Forelimb muscle (tissue), 1 donor: ENCODE data around the gene PCSK5. TPM values are rescaled to one million over a fixed set of nuclear protein-coding genes. Genes with fewer than 3 reads are reported as not detected.

Experiments used
- DNase-seq: peaks from one replicate; pipeline ENCODE4 v3.0.0-alpha.2; 2013; ENCODE audit warnings: low read depth
- polyA plus RNA-seq: library from polyadenylated mRNA; unstranded; fragments of 120-200 nt; gene quantifications from one replicate; pipeline ENCODE4 v1.2.1, GENCODE V29; 2013; ENCODE audit not compliant: insufficient read length

The PCSK5 gene
- polyA plus RNA-seq, 1 donor = 11.8 TPM

DNA sequence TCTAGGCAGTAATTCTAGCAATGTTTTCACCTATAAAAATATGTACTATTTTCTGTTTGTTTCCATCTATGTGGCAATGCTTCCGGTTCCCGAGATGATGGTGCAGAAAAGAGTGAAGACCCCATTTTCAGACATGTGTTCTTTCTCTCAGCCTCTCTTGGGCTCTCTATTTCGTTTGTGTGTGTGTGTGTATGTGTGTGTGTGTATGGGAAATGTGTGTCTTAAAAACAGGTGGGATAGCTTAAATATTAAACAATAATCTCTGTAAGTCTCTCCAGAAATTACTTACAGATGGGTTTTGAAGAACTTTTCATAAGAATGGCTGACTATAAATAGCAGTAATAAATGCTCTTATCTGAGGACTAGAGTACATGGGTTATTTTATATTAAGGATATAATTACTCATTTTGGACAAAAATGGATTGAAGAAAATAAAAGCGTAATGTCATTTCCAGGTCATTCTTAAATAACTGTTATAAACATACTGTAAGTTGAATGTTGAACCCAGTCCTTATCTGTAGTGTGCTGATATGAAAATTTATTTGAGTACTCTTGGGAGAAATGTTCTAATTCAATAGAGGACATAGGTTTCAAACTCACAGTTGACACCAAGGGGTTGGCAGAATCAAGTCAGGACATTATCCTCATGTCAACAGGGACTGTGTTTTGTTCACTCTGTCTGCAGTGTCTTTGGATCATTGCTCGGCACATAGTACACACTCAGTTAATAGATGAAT lies 31.1 kb downstream of the PCSK5 start:
- DNase-seq = no peak

GRCh38 chr9:75926385-75926784 lies 35.9 kb downstream of the PCSK5 start:
- no peak for DNase-seq

GRCh38 chr9:75927356-75927755 lies 36.9 kb downstream of the PCSK5 start:
- no peak for DNase-seq

DNA sequence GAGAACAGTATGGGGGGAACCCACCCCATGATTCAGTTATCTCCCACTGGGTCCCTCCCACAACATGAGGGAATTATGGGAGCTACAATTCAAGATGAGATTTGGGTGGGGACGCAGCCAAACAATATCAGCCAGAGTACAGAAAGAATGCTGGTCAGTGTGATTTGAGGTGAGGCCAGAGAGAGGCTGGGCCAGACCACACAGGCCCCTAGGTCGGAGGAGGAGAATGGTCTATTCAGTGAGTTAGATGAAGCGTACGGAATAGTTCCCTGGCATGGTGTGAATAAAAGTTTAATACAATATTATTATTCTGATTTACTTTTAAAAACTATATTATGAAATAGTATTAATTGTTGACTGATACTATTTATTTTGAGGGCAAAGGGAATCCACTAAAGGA lies 39.7 kb downstream of the PCSK5 start:
- no peak for DNase-seq

DNA sequence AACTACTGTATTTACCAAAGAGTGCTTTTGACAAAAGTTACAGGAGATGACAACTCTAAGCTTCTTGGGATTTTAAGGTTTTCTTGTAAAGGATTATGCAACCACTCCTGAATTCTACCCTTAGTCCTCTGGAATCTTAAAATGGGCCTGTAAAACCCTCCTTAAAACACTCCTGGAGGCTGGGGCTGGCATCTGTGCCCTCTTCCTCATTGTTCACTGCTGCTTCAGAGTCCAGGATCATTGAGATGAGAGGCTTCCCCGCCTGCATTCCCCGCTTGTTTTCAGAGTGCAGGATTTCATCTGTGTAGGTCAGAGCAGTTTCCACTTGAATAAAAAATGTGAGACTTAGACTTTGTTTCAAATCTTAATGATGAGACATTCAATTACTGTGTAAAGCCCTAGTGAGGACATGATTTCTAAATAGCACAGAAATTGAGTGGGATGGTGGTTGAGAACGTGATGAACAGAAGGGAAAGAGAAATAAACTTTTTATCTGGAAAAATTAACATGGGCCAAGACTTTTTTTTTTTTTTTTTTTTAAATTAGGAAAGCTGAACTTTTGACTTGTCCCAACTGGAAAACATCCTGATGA lies 40.4 kb downstream of the PCSK5 start:
- no peak for DNase-seq

DNA sequence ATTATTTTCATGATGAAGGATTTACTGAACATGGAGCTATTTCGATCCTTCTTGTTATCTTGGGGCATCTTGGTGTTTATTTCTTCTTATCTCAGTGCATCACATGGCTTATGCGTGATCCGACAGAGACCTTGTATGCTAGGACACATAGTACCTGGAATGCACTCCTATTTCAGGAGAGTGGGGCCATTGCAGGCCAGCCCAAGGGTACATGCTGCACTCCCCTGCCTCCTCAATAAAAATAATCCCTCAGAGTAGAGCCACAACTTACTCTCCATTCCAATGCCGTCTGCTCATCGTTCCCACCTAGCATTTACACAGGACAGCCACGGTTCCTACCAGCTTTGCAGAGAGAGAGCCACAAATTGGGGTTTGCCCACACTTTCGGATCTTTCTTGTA lies 43.5 kb downstream of the PCSK5 start:
- DNase-seq = no peak

DNA sequence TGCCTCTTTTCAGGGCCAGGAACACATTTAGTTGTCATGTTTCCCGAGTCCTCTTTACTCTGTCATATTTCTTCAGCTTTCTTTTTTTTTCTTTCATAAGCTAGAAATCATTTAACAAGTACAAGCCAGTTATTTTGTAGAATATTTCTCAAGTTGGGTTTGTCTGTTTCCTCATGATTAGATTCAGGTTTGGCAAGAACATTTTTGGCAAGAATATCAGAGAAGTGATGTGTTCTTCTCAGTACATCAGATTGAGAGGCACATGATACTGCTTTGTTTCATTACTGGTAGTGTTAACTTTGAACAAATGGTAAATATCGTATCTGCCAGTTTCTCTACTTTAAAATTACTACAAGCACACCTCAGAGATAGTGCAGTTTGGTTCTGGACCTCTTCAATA lies 45.1 kb downstream of the PCSK5 start:
- no peak for DNase-seq

DNA sequence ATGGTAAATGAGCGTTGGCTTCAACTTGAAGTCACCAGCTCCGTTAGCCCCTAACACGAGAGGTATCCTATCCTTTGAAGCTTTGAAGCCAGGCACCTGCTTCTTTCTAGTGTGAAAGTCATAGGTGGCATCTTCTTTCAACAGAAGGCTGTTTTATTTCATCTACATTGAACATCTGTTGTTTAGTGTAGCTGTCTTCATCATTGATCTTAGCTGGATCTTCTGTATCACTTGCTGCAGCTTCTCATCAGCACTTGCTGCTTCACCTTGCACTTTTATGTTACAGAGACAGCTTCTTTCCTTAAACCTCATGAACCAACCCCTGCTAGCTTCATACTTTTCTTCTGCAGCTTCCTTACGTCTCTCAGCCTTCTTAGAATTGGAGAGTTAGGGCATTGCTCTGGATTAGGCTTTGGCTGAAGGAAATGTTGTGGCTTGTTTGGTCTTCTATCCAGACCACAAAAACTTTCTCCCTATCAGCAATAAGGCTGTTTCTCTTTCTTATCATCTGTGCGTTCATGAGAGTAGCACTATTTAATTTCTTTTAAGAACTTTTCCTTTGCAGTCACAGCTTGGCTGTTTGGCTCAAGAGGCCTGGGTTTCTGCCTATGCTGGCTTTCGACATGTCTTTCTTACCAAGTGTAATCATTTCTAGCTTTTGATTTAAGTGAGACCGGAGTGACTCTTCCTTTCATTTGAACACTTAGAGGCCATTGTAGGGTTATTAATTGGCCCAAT lies 47.2 kb downstream of the PCSK5 start:
- DNase-seq = no peak

DNA sequence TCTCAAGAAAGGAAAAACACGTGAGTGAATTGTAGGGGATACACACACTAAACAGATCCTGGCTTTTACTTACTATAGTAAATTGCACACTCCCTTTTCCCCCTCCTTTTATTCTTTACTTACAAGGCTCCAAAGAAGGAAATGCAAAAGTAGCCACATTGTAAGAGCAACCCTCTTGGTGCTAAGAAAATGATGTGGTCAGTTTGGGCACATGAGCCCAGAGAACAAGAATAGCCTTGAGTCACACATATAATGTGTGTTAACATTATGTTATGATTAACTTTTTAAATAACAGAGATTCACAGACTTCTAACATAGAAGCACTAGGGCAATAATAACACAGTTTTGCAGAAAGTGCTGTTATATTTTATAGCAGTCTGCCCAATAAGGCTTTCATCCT lies 48.5 kb downstream of the PCSK5 start:
- no peak for DNase-seq

DNA sequence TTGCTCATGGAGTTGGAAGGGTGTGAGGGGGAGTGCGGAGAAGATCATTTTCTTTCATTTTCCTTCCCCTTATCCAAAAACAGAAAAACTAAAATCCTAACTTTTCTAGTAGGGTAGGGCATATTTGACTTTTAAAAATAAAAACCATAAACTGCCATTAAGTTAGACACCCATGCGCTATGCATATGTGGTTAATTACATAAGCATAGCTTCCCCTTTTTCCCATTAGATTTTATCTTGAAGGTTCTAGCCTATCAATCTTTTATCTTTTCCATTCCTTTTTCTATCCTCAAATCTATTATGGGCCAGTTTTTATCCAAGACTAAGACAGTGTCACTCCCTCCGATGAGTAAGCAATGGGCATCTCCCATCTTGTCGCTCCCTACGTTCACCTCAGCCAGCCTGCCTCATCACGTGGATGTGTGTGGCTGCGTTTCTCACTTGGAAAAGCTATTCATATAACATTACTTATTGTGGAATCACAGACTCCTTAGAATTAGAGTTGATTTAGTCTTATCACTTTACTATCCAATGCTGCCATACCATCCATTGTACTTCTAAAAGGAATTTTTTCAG lies 49.2 kb downstream of the PCSK5 start:
- no peak for DNase-seq

GRCh38 chr9:75941066-75941465 lies 50.6 kb downstream of the PCSK5 start:
- no peak for DNase-seq

DNA sequence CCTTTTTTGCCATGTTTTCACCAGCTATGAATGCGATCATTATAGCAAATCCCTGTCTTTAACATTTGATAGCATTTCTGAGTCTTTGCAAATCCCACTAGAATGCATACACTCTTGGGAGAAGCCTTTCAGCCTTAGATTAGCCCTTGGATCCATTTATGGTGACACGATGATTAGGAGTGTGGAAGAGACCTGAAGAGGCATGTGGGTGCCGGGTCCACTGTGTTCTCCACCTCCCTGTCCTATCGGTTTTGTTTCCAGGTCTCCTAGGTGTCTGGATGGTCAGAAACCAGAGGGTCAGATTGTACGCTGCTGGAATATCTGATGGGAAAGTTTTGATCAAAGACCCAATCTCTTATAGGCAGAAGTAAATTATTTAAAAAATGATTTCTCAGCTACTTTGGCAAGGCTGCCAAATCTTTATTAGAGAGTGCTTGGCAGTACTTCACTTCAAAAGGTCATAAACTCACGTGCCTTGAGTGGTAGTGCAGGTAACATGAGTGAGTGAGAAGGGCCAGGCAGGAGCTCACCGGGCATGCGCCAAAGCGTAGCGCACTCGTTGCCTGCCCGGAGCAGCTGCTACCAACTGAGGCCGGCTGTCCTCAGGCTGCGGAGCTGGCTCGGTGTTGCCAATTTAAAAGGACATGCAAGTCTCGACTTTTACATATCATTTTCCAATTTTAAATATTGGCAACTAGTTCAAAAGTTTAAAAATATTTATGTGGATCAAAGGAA lies 51.3 kb downstream of the PCSK5 start:
- no peak for DNase-seq

DNA sequence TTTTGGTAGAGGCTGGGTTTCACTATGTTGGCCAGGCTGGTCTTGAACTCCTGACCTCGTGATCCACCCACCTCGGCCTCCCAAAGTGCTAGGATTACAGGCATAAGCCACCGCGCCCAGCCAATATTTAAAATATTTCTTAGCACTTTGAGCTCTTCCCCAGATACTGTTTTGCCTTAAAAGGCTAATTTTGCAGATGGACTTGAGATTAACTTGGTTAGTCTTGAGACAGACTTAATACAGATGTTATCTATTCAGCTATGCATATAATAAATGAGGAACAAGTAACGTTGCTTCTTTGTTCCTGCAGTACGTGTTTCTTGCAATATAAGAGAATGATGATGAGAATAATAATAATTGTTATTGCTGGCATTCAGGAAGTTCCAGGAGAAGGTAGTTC lies 56.3 kb downstream of the PCSK5 start:
- no peak for DNase-seq

- no peak for DNase-seq
These were observed 56.8 kb downstream of the PCSK5 start for GRCh38 chr9:75947233-75947632.

DNA sequence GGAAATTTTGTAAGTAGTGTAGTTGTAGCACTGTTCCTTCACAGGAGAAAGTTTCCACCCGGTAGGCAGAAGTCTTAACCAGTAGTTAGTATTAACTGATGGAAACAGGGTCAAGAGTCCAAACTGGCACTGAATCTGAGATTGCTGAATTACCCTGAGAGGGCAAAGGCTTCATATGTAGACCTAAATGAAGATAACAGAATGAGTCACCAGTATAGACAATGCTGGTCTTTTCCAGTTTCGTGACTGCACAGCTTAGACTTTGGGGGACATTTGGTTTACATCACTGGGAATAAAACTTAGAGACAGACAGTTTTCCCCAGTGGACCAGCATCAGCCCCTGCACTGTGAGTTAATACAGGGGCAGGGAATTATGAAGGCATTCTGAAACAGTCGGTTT lies 60.5 kb downstream of the PCSK5 start:
- DNase-seq = no peak

DNA sequence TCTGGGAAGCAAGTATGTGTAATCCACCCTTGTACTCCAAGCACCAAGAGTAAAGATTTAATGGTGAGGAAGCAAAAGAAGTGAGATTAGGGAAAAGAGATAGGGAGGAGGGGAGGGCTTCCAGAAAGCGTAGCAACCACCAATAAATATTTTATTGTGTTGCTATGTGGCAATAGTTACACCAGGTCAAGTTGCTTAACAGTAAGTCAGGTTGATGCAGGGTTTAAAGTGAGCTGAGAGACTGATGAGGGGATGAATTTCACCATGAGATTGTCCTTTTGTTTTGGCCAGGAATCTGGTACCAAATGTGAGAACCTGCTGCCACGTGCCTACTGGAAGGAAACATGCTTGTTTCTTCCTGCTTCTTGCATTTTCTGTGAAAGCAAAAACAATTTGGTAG lies 62.7 kb downstream of the PCSK5 start:
- DNase-seq = no peak

- DNase-seq = no peak
These were observed 65.7 kb downstream of the PCSK5 start for GRCh38 chr9:75956161-75956560.

GRCh38 chr9:75957116-75957515 lies 66.6 kb downstream of the PCSK5 start:
- no peak for DNase-seq

- no peak for DNase-seq
These were observed 67.8 kb downstream of the PCSK5 start for GRCh38 chr9:75958226-75958625.

- no peak for DNase-seq
These were observed 70.1 kb downstream of the PCSK5 start for GRCh38 chr9:75960551-75960950.

GRCh38 chr9:75962013-75962661 lies 71.7 kb downstream of the PCSK5 start:
- no peak for DNase-seq

- no peak for DNase-seq
These were observed 72.2 kb downstream of the PCSK5 start for GRCh38 chr9:75962662-75963036.
